Activated CD8-positive, alpha-beta memory T cell treated with anti-CD3 and anti-CD28 coated beads, Interleukin-2, amount 50 U/mL, for 1 hour (primary cell): Measurements from ENCODE around the gene FAM20C.

ENCODE experiments used
- DNase-seq: peaks from one replicate; pipeline ENCODE4 v3.0.0-alpha.2; 2020; ENCODE audit errors: extremely low read depth

The FAM20C gene

DNA sequence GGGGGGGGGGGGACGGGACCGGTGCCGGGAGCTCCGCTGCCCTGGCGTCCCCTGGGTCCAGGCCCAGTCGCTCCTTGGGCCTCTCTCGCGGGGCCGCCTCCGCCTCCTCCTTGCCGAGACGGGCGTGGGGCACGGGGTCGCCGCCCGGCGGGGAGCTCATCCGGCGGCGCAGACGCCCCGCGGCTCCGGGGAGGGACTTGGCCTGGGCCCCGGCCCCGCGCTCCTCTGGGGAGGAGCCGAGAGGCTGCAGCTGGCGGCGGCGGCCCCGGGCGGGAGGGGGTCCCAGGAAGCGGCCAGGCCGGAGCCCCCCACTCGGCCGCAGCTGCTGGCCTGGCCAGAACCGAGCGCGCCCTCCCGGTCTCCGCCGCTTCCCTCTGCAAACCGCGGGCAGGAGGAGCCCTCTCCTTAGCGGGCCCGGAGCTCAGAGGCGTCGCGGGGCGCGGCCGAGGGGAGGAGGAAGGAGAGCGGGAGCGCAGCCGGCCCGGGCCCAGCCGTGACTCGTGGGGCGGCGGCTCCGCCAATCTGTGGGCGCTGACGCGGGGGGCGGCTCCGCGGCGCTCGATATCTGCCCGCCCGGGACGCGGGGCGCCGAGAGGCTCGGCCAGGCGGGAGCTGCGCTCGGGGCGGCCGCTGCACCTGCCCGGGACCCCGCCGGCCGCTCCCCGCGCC, at the start of gene FAM20C:
Gene FAM20C (plus strand): TSS at position 591 of the 669 bp plus-strand sequence. CDS start 629 bp downstream, outside the sequence.
- DNase-seq, result no peak

DNA sequence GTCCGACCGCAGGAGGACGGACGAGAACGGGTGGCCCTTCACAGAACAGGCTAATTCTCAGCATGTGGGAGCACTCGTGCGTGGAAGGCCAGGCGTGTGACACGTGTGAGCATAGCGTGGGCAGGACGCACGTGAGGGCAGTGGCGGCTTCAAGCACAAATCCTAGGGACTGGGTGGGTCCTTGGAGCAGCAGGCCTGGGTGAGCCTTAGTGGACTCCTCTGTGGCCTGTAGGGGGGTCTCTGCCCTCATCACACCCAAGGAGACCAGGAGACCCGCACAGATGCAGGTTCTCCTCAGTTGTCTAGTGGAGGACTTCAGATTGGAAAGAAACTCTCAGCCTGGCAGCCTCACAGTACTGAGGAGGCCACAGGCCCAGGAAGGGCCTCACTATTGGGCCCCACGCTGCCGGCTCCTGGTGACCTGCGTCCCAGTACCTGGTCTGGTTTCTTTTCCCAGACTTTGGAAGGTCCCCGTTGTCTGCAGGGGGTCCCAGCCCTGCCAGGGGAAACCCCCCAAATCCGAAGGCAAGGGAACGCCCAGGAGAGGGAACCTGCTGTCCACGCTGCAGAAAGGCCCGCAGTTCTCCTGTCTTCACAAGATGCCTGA, 49.1 kb upstream of the FAM20C start:
- no peak for DNase-seq

DNA sequence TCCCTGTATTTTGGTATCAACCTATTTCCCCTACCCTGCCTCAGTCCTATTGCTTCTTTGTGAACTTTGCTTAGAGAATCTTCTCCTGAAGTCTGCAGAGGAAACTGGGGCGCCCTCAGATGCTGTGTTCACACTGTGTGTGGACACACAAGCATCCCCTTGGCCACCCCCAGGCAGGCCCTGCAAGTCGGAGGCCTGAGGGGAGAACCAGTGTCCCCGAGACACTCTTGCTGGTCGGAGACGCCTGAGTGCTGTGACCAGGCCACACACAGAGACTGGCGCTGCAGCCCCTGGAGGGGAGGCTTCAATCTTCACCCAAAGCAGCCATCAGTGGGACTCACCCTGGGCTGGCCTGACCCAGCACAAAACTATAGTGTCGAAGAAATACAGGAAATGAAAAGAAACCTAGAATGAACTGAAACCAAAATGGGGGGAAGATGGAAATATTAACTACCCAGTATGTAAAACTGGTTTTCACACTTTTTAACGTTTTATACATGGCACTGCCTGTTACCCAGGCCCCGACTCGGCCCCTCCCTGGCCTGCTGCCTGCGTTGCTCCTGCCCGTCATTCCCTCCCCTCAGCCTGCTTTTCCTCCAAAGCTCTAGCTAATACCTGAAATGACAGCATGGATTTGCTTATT, 48.4 kb upstream of the FAM20C start:
- DNase-seq, result no peak

DNA sequence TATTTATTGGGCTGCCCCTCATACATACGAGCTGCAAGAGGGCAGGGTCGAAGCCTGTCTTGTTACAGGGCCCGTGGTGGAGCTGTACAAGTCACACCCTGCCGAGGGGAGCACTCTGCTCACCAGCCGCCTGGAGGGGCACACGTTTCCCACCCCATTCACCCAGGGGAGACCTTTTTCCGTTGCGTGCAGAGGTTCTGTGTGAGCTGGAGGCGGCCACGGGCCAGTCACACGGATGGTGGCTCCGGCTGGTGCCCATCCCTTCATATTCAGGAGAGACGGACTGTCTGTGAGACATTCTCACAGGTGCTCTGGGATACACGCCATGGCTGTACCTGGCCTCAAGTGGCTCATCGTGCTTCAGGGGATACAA, 47.9 kb upstream of the FAM20C start:
- no peak for DNase-seq

DNA sequence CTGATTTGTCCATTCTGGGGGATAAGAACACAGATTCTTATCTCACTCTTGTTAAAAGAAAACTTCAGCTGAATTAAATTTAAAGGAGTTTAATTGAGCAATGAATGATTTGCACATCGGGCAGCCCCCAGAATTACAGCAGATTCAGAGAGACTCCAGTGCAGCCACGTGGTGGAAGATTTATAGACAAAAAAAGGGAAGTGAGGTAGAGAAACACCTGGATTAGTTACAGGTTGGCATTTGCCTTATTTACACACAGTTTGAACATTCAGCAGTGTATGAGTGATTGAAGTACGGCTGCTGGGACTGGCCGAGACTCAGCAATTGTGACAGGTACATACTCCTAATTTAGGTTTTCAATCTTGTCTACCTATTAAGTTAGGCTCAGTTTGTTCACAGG, 46.5 kb upstream of the FAM20C start:
- no peak for DNase-seq

DNA sequence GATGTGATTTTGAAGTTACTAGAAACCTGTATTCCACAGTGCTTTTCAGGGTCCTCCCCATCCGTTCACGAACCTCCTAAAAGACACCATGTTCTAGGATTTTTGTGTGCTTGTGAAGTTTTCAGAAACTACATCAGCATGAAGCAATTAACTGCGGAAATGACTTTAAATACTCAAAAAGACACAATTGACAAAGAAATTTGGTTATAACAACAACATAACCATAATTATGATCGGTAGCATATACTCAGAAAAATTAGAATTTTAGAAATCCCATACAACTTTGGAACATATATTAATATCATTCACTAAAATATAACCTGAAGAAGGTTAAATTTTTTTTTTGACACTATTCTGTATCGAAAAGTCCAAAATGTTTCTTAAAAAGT, 43.8 kb upstream of the FAM20C start:
- DNase-seq, result no peak

DNA sequence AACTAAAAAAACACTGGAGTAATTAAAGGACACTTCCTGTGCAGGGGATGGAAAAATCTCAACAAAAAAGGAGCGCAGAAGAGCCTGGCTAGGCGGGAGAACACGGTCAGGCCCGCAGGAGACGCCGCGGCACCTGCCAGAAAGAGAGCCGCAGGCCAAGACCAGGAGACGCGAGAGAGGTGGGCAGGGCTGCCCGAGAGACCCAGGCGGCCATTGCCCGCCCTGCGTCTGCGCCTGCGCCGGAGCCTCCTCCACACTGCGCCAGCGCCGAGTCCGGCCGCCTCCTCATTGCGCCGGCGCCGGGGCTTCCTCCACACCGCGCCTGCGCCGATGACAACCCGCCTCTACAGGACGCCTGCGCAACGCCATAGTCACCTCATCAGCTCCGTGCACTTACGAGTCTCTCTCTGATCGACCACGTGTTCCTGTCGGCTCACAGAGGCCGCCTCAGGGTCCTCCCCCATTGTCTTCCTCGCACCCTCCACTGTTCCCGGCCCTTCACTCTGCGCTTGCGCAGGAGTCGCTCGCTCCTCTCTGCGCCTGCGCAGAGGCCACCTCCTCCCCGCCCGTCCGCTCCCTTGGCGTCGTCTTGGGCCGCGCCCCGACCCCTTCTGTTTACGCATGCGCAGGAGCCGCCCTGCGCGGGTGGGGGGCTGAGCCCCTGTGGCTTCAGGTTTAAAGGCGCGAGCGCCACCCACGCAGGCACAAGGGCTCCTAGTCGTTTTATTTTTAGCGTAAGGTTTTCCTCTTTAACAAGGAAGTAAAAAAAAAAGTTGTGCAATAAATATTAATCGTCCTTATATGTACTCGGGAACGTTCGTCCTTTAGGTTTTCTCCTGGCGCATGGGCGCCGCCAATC, 43.2 kb upstream of the FAM20C start:
- DNase-seq, result peak; percentile 95

DNA sequence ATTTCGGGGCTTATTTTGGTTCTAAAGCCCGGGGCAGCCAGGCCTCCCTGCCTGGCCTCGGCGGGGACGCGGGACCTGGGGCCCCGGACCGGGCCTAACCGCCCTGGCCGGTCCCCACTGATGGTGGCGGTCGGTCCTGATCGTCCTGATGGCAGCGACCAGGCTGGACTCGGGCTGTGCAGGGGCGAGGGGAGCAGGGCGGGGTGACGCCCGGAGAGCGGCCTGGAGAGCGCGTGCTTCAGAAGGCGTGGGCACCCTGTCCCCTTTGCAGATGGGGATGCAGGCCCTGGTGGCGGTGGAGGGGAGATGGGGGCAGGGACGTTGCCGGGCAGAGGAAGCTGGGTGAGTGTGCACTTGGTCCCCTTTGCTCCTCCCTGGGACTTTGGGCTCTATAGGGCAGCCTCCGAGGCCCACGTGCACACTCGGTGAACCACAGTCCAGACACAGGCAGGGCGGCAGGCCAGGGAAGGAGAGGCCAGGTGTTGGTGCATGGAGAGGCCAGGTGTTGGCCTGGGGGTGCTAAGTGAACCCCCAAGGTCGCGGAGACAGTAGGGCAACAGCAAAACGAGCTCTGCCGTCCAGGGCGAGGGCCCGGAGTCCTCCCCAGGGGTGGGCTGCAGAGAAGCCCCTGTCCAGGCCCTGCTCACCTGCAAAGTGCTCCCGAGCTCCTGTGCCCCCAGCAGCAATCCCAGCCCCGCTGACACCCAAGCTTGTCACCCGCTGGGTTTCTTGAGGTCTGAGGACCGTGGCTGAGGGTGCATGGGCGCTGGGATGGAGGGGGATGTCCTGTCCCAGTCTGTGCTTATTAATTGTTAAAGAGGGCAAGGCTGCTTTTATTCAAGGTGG, 42.4 kb upstream of the FAM20C start:
- DNase-seq, result no peak

DNA sequence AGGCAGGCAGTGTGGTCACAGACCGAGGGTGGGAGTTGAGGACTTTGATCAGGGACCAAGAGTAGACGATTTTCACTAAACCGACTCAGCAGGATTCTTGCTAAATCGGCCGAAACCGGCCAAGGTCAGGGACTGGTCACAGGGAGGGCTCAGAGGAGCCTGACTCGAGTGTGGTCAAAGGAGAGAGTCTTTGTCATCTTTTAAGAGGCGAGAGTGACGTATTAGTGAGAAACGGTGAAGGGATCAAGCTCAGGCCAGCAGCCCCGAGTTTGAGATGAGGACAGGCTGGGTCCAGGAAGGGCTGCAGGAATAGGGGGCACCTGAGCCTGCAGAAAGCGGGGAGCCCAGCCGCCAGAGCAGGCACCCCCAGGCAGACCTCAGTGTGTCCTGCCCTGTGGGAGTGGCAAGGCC, 41.6 kb upstream of the FAM20C start:
- no peak for DNase-seq

DNA sequence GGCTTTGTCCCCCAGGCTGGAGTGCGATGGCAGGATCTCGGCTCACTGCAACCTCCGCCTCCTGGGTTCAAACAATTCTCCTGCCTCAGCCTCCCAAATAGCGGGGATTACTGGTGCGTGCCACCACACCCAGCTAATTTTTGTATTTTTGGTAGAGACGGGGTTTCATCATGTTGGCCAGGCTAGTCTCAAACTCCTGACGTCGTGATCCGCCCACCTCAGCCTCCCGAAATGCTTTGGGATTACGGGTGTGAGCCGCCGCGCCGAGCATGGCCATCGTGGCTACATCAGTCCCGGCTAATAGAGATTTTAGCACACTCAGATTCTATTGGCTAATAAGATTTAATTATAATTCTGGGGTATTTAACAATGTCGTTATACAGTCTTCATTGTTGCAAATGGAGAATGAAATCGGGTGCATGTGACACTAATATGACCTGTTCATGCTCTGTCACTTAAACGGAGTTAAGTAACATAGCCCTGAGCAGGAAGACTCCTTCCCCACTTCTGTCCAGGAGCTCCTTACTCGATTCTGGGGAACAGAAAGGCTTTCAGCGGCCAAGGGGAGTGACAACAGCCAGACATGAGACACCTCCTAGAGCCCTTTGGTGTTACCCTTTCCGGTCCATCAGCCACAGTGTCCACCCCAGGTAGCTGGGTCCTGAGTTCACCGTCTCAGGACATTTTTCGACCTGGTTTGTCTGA, 40.9 kb upstream of the FAM20C start:
- no peak for DNase-seq

DNA sequence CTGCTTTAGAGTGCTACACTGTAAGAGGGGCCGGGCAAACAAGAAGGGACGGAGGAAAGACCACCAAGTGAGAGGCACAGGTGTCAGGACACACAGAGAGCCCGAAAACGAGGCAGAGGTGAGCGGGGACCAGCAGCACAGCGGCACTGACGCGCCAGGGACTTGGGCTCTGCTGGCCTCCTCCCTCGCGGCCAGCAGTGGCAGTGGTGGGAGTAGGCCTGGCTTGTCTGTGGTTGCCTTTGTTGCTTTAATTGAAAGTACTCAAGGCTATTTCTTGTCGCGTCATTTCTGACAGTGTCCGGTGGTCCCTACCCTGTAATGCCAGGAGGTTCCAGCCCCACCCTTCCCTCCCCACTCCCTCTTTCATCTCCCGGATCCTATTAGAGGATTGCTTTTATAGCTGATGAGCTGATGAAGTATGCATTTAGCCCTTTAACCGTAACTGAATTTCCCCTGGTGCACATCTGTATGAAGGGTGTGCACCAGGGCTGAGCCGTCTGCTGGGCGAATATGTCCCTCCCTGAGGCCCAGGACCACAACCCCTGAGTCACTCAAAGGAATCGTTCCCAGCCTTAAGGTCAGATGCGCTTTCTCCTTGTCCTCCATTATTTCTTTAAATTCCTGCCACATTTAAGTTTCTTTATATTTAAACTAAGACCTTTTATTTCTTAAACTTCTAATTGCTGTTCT, 39.5 kb upstream of the FAM20C start:
- DNase-seq, result no peak

DNA sequence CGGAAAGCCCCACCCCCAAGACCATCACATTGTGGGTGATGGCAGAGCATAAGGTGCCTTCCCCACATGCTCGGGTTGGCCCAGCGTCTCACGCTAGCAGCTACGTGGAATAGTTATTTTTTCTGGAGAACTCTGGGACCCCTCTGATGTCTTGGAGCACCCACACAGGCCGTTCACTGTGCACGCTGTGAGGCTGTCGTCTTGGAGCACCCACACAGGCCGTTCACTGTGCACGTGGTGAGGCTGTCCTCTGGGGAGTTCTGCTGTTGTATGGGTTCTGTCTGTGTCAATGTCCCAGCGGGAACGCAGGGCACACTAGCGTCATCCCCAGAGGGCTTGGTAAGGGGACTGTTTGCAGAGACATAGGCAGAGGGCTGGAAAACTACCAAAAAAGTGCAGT, 38.8 kb upstream of the FAM20C start:
- DNase-seq, result no peak

DNA sequence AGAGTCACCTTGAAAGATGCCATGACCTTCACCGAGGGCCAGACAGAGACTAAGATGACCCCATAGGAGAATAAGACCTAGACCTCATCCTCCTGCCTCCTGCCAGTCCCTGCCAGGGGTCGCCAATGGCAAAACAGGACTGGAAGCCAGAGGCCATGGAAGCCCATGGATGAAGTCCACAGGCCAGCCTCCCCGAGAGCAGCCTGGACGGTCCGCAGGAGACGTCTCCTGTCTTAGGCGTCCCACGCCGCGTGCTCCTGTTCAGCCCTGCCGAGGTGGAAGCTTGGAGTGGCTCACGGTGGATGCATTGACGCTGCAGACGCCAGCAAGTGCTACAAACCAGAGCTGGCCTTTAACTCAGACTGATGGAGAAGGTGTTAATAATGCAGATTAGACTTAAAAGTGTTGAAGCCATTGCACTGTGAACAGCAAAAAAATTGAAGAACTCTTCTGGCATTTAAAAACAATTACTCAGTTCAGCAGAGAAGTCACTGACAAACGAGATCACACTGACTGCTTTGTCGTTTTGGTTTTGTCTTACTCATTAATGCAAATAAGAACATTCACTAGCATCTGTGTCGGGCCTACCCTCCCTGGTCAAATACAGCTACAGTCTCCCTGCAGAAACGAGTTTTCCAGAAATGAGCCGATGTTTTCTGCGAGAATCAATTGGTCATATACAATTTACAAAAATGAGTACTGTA, 38.1 kb upstream of the FAM20C start:
- no peak for DNase-seq

DNA sequence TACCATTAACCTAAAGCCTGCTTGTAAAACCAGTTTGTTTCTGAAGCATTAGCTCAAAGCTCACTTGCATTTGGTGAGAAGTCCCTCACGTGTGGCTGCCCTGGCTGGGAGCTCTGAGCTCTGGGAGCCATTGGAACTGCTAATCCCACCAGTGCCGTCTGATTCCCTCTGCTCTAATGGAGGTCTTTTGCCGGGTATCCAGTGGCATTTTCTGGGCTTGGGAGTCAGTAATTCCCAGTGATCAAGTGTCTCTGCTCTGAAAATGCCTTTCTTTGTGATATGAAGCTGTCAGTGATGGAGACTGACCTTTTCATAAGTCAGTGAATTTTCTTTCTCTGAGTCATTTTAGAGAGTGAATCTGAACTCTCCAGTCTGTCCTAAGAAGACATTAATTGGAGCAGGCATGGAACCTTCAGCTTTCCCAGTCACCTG, 36.9 kb upstream of the FAM20C start:
- no peak for DNase-seq

DNA sequence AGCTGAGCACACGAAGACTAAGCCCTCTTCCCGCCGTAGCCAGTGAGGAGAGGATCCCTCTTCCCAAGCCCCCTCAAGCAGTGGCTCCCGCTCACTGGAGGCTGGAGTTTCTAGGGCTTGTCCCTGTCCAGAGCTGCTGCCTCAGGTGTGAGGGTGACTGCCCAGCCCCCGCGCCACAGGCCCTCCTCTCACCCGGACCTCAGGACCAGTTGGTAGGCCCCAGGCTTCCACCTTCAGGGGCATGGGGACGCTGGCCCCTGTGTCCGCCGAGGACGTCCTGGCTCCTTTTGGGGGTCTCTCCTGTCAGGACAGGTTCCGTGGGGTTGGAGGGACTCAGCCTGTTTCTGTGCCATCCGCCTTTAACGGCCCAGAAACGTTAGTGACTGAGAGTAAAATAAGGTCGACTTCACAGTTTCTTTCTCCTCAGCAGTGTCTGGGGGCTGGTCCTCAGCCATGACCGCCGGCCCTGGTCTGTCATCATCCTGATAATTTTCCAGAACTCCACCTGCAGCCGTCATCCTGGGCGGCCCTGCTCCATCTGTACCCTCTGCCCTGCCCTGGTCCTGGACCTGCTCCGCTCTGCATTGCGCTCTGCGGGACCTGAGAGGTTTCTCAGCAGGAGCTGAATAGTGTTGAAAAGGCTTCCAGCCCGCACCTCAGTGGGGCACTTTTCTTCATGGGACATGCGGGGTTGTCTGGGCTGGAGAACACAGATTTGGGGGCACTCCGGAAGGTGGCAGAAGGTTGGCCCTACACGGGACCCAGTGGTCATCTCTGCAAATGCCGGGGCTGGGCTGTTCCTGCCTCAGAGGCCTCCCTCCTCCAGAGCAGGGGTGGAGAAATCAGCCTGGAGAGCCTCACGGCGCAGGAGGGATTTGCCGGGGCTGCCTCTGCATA, 36.0 kb upstream of the FAM20C start:
- no peak for DNase-seq

DNA sequence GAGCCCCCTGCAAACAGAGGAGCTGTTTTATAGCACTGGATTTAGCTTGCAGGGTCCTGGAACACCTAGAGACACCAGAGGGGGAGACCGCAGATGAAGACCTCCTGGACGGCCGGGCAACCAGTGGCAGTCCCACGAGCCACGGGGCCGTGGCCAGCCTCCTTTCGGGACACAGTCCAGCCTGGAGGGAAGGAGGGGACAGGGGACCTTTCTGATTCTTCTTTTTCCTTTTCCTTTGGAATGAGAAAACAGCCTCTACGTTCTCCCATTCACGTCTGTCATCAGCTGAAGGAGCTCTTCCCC, 35.4 kb upstream of the FAM20C start:
- no peak for DNase-seq

DNA sequence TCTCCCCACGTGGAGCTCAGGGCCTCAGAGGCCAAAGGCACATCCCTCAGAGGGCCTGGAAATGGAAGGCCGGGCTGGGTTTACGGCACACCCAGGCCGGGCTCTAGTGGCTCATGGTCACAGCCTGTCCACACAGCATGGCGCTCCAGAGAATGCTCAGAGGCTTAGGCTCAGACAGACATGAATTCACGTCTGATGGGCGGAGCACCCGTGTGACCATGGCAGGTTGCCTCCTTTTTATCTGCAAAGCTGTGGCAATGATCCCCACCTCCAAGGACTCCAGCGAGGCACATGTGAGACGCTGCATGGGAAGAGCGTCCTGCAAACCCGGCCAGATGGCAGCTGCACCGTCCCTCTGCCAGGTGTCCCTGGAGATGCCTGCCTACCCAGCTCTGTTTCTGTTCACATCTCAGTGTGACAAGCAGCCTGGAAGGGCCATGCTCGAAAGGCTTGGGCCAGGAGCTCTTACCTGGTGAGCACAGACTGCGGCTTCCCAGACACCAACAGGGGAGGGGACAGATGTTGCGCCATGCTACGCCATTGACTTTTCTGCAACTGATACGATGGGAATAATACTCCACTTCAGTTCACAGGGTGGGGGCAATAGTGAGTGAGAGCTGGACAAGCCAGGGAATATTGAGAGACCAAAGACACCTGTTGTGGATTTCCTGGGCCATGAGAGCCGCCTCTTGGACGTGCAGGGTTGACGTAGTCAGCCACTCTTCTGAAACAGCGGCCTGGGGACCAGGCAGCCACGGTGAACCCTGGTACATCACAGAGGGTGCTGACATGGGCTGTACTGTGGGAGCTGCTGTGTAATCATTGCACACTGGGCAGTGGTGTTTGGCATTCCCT, 34.4 kb upstream of the FAM20C start:
- no peak for DNase-seq

DNA sequence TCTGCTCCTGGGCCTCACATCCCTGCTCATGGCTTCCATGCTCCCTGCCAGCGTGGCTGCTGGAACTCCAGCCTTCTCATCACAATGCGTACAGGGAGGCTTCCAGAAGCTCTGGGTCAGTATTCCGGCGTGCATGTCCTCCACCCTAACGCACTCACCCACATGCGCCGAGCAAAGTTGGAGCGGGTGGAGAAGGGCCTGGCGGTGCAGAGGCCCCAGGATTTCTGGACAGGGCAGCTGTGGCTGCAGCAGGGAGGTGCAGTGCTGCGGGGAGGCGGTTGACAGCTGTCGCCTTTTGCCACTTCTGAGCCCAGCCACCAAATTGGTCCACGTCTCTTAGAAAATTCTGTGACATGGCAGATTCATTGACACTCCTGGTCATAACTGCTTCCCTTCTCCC, 33.6 kb upstream of the FAM20C start:
- DNase-seq, result no peak
